ENCODE measurements around the gene SLC2A4RG. TPM values are rescaled to one million over a fixed set of nuclear protein-coding genes. Genes with fewer than 3 reads are reported as not detected.
"Not testable (repeated sequence)": the region's sequence is repeated elsewhere in the genome, so short reads cannot be mapped to it uniquely, and the experiment has no call there.

SLC2A4RG gene
- total RNA-seq, 1 donor from 2014 or later, result 60.9 TPM

DNA sequence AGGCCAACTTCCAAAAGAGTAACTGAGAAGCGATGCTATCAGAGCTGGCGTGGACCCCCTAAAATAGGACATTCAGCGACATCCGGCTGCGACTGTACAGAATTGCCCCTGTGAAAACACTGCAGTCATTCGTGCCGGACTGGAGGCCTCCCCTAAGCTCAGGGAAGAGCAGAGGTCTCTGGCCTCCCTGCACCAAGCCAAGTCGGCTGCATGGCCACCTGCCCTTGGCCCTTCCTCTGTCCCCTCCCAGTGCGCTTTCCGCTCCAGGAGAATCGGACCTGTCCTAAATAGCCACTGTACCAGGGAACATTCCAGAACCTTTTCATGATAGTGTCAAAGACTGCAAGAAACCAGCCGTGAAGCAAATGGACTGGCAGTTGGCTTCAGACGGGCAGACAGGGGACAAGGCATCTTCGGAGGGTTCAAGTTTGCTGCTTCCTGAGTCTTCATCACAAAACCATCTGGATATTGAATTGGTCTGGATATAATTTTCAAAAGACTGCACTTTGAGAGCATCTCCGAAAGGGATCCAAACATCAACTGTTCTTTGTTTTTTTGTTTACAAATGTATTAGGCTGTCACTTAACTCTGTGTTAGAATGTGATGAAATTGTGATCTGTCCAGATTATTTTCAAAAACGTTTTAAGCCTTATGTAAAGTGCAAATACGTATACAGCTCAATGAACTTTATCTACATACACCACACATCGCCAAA is 16.5 kb downstream of the SLC2A4RG start:
- ATAC-seq, result no peak

GRCh38 chr20:63756648-63756991 is 17.0 kb downstream of the SLC2A4RG start:
- no peak for ATAC-seq

DNA sequence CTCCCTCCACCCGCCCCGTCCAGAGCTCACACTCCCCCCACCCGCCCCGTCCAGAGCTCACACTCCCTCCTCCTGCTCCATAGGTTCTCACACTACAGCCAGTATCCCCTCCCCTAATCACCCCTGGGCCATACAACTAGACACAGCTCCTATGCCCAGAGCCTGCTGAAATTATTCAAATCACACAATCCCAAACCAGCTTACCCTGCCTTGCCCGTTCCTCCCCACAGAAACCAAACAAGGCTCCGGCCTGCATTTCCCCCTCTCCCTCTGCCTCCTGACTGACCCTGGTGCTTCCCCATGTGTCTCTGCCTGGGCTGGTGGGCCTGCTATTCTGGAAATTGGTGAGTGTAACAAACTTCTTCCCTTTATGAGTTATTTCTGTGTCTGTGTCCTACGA is 18.6 kb downstream of the SLC2A4RG start:
- no peak for ATAC-seq

GRCh38 chr20:63759377-63759901 is 19.9 kb downstream of the SLC2A4RG start:
- ATAC-seq, result no peak

- ATAC-seq, result no peak
Observed at GRCh38 chr20:63765082-63765873, 25.7 kb downstream of the SLC2A4RG start.

GRCh38 chr20:63765902-63766301 is 26.3 kb downstream of the SLC2A4RG start:
- no peak for ATAC-seq

- no peak for ATAC-seq
Observed at GRCh38 chr20:63766695-63767426, 27.3 kb downstream of the SLC2A4RG start.

DNA sequence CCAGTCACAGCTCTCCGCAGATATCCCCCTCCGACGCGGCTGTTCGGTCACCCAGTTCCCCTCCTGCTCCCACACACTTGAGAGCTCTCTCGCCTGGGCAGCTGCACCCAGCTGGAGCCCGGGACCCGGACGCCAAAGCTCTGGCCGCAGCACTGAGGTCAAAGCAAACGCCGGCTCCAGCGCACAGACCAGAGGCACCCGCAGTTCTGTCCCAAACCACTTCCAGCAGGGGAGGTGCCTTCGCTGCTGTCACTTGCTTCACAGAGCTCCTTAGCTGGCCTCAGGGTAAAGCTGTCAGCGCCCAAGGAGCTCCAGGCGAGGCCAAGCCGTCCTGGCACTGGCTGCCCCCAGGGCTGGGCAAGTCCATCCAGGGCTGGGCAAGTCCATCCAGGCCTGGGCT is 27.9 kb downstream of the SLC2A4RG start:
- no peak for ATAC-seq

- ATAC-seq, result no peak
Observed at GRCh38 chr20:63767886-63768285, 28.3 kb downstream of the SLC2A4RG start.

GRCh38 chr20:63768591-63769515 is 29.3 kb downstream of the SLC2A4RG start:
- no peak for ATAC-seq

DNA sequence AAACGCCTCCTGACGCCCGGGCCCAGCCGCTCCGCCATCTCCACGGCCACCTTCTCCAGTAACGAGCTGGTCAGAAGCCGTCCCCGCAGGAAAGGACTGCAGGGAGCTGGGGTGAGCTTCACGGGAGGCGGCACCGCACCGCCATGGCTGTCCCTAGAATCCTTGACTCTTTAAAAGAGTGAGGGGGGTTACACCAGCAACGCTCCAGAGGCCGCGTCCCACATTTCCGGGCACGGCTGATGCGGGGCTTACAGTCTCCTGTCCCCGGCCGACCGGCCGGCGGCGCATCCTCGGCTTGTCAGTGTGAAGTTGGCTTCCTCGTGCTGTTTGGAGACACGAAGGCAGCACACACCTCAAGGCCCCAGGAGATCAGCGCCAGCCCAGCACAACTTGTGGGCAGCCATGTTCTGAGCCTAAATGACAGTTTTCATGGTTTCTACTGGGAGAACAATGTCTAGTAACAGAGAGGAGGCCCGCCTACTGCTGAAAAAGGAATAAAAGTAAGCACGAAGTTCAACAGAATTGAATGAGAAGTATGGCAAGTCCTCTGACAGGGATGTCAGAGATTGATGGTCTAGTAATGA is 30.4 kb downstream of the SLC2A4RG start:
- ATAC-seq, result no peak

- ATAC-seq, result no peak
Observed at GRCh38 chr20:63771046-63771707, 31.6 kb downstream of the SLC2A4RG start.

- peak; percentile 58 for ATAC-seq
Observed at GRCh38 chr20:63772781-63773518, 33.4 kb downstream of the SLC2A4RG start.

DNA sequence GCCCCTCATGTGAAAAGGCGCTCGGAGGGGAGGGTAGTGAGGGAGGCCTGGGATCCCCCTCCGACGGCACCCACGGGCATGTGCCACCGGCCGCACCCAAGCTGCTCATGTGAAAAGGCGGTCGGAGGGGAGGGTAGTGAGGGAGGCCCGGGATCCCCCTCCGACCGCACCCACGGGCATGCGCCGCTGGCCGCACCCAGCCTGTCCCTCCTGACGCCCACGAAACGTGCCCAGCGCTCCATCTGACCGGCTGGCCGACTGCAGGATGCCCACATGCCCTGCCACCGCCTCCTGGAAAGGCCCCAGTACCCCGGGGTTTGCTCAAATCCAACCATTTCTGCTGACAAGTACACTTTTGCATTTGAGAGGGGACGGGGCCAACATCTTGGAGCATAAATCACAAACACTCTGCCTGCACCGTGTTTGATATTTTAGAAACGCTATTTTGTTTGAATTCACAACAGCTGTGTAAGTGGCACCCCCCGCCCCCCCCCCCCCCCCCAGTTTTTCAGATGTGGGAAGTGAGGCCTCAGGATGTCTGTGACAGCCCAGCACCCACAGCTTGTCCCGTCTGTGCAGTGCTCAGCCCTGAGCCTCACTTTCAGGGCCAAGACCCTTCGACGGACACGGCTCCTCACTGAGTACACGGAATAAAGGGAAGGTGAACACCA is 34.1 kb downstream of the SLC2A4RG start:
- ATAC-seq, result peak; percentile 14

GRCh38 chr20:63774306-63774705 is 34.7 kb downstream of the SLC2A4RG start:
- ATAC-seq, result no peak

- ATAC-seq, result no peak
Observed at GRCh38 chr20:63775096-63775978, 35.8 kb downstream of the SLC2A4RG start.

GRCh38 chr20:63776875-63777274 is 37.3 kb downstream of the SLC2A4RG start:
- not testable (repeated sequence) for ATAC-seq

GRCh38 chr20:63777614-63778013 is 38.0 kb downstream of the SLC2A4RG start:
- no peak for ATAC-seq
